Activated B cell treated with CpG ODN at 0.5 μM for 24 hours (primary cell): ENCODE results near the gene TMEM255A. TPM values are rescaled to one million over a fixed set of nuclear protein-coding genes. Genes with fewer than 3 reads are reported as not detected.
"Not testable (repeated sequence)": the region's sequence is repeated elsewhere in the genome, so short reads cannot be mapped to it uniquely, and the experiment has no call there.

Experiments
- ATAC-seq: fragments of 200-7000 bp; cut with Tn5 transposase; one replicate; pipeline ENCODE4 v1.10.0; 2021; ENCODE audit warnings: low read depth, mild to moderate bottlenecking, moderate library complexity
- CTCF ChIA-PET: fragments of 350-600 bp; sonication (Branson Sonifier 250); formaldehyde crosslinking; loops from one replicate; lab custom pipeline; 2021; ENCODE audit warnings: antibody characterized with exemption; lab: Charles Lee
- POLR2A ChIA-PET: fragments of 350-600 bp; sonication (Branson Sonifier 250); formaldehyde crosslinking; loops from one replicate; lab custom pipeline; 2021; ENCODE audit warnings: antibody characterized with exemption; lab: Charles Lee
- DNase-seq: peaks from one replicate; pipeline ENCODE4 v3.0.0; 2022
- H3K27ac Mint-ChIP-seq: one replicate; pipeline ENCODE4 v1.8.0; 2020; ENCODE audit warnings: mixed read lengths
- H3K27me3 Mint-ChIP-seq: one replicate; pipeline ENCODE4 v1.8.0; 2021; ENCODE audit warnings: mixed read lengths
- H3K36me3 Mint-ChIP-seq: one replicate; pipeline ENCODE4 v1.8.0; 2021; ENCODE audit warnings: low read depth, mixed read lengths
- H3K4me1 Mint-ChIP-seq: one replicate; pipeline ENCODE4 v1.8.0; 2021; ENCODE audit warnings: mixed read lengths
- H3K4me3 Mint-ChIP-seq: one replicate; pipeline ENCODE4 v1.8.0; 2020; ENCODE audit warnings: mild to moderate bottlenecking, mixed read lengths
- H3K9me3 Mint-ChIP-seq: one replicate; pipeline ENCODE4 v1.8.0; 2020; ENCODE audit warnings: mixed read lengths
- intact Hi-C: fragments of 100-400 bp; cut with micrococcal nuclease; formaldehyde crosslinking; loops from one replicate; pipeline ENCODE4 v1.15.1; 2024
- total RNA-seq: library from RNA; stranded (reverse); gene quantifications from 2 replicates; pipeline ENCODE4 v1.2.3, GENCODE V29; 2022
- TF ChIP-seq, protein P1 (sequence below): fragments of 200-600 bp; IDR thresholded peaks from one replicate; pipeline ENCODE4 v1.8.0; 2022; ENCODE audit warnings: antibody characterized with exemption, mild to moderate bottlenecking

The TMEM255A gene
- total RNA-seq, 1 donor from 2014 or later, result 0.18 TPM

DNA sequence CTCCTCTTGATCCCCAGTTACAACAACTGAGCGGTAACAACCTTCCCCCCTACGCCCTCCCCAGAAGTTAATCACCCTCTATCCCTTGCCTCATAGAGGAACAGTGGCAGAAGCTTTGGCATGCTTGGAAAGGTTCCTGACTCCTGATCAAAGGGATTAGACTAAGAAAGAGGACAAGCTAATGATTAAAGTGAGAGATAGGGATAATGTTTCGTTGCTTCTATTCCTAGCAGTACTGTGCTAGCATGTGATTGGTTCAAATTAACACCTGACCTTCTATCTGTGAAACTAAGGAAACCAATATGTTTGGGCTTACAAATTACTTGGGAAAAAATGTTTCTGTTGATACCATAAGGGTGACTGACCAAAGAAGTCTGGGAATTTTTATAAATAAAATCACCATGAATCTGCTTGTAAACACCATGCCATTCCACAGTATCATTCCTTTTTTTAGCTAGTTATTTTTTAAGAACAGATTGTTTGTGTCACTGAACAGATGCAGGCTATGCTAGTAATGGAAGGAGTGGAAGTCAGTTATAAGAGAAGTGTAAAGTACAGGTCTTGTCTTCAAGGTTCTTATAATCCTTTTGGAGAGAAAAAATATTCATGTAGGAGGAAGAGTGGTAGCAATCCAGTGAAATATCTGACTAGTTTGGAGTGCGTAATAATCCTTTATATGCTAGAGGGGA lies 39.3 kb upstream of the TMEM255A start:
- Mint-ChIP-seq H3K27ac (no peak overlapping the region), H3K4me3 (no peak overlapping the region), H3K9me3 (no peaks in the 10 kb centered on the region), H3K36me3 (no peaks in the 10 kb centered on the region), H3K4me1 (no peaks in the 10 kb centered on the region), H3K27me3 (no peaks in the 10 kb centered on the region)
- POLR2A ChIA-PET, result no interaction called here
- TF ChIP-seq, protein P1, sequence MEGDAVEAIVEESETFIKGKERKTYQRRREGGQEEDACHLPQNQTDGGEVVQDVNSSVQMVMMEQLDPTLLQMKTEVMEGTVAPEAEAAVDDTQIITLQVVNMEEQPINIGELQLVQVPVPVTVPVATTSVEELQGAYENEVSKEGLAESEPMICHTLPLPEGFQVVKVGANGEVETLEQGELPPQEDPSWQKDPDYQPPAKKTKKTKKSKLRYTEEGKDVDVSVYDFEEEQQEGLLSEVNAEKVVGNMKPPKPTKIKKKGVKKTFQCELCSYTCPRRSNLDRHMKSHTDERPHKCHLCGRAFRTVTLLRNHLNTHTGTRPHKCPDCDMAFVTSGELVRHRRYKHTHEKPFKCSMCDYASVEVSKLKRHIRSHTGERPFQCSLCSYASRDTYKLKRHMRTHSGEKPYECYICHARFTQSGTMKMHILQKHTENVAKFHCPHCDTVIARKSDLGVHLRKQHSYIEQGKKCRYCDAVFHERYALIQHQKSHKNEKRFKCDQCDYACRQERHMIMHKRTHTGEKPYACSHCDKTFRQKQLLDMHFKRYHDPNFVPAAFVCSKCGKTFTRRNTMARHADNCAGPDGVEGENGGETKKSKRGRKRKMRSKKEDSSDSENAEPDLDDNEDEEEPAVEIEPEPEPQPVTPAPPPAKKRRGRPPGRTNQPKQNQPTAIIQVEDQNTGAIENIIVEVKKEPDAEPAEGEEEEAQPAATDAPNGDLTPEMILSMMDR, result no peak
- CTCF ChIA-PET, result no interaction called here
- ATAC-seq (no peak), DNase-seq (no peak)
- intact Hi-C loops, result no loop called here

DNA sequence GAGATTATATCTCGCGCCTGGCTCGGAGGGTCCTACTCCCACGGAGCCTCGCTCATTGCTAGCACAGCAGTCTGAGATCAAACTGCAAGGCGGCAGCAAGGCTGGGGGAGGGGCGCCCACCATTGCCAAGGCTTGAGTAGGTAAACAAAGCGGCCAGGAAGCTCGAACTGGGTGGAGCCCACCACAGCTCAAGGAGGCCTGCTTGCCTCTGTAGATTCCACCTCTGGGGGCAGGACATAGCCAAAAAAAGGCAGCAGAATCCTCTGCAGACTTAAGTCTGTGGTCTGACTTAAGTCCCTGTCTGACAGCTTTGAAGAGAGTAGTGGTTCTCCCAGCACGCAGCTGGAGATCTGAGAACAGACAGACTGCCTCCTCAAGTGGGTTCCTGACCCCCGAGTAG lies 33.3 kb upstream of the TMEM255A start:
- H3K27ac Mint-ChIP-seq, H3K27me3 Mint-ChIP-seq, H3K9me3 Mint-ChIP-seq, intact Hi-C loops, H3K4me1 Mint-ChIP-seq, DNase-seq, H3K4me3 Mint-ChIP-seq, CTCF ChIA-PET, ATAC-seq, H3K36me3 Mint-ChIP-seq, POLR2A ChIA-PET: not testable (repeated sequence)

DNA sequence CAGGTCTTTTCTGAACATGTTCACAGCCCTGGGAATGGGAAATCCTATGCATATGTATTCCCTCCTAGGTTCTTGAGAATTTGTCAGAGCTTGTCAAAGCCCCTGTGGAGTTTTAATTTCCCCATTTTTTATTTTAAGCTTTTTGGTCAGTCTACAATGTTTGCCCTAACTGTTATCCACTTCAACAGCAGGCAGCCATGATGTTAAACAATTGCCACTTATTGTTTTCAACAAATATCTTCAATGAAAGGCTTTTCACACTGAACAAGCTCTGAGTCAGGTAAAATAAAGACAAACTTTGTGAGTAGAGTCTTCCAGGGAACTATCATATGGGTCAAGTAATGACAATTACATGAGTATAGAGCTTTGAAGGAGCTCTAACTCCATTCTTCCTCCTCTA lies 25.6 kb upstream of the TMEM255A start:
- POLR2A ChIA-PET, result no interaction called here
- Mint-ChIP-seq H3K4me3 (no peak overlapping the region), H3K27ac (no peak overlapping the region), H3K4me1 (no peaks in the 10 kb centered on the region), H3K27me3 (no peaks in the 10 kb centered on the region), H3K9me3 (peaks cover 10% of the 10 kb centered on the region), H3K36me3 (no peaks in the 10 kb centered on the region)
- intact Hi-C loops, result no loop called here
- no peak for ATAC-seq
- TF ChIP-seq, protein P1, result no peak
- CTCF ChIA-PET, result no interaction called here
- no peak for DNase-seq

DNA sequence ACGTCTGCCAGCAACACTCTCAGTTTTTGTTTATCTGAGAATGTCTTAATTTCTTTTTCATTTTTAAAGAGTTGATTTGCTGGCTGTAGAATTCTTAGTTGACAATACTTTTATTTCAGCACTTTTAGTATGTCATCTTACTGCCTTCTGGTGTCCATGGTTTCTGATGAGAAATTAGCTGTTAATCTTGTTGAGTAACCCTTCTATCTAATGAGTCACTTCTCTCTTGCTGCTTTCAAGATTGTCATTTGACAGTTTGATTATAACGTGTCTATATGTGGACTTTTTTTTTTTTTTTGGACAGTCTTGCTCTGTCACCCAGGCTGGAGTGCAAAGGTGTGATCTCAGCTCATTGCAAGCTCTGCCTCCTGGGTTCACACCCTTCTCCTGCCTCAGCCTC lies 24.0 kb upstream of the TMEM255A start:
- Mint-ChIP-seq H3K4me3 (no peak overlapping the region), H3K27ac (no peak overlapping the region), H3K4me1 (no peaks in the 10 kb centered on the region), H3K9me3 (peaks cover 10% of the 10 kb centered on the region), H3K36me3 (no peaks in the 10 kb centered on the region), H3K27me3 (no peaks in the 10 kb centered on the region)
- intact Hi-C loops, result no loop called here
- DNase-seq, result no peak
- TF ChIP-seq, protein P1, result no peak
- ChIA-PET CTCF (no interaction called here), POLR2A (interaction anchor here (0.6 kb wide), 1 partner anchor 85 kb away, joined by 5 read pairs; the partner anchor contains the start of gene ZBTB33)
- ATAC-seq, result no peak

DNA sequence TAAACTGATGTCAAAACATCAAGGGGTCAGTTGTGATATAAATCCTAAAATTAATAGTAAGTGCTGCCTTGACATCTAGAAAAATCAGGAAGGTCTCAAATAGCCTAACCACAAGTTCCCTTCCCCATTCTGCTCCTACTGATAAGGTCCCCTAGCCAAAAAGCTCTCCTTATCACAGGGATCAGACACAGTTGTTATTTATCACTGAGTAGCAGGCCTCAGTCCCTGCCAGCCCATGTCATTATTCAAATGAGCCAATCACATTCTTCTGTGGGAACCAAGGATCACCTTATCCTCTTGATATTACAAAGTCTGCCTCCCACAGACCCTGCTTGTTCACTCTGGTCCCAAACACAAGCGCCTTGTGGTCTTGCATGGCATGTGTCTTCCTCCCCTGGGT lies 23.3 kb upstream of the TMEM255A start:
- H3K4me3 Mint-ChIP-seq, result no peak overlapping the region
- H3K9me3 Mint-ChIP-seq, result peaks cover 10% of the 10 kb centered on the region
- CTCF ChIA-PET, result interaction anchor here (0.9 kb wide), 1 partner anchor 22 kb away, joined by 3 read pairs; no protein-coding TSS in a partner anchor
- H3K27ac Mint-ChIP-seq, result no peak overlapping the region
- POLR2A ChIA-PET, result no interaction called here
- no peaks in the 10 kb centered on the region for H3K36me3 Mint-ChIP-seq
- no peaks in the 10 kb centered on the region for H3K27me3 Mint-ChIP-seq
- H3K4me1 Mint-ChIP-seq, result no peaks in the 10 kb centered on the region
- DNase-seq, result no peak
- intact Hi-C loops, result no loop called here
- TF ChIP-seq, protein P1, result no peak
- no peak for ATAC-seq
